ENCODE measurements around the gene C14orf93. TPM values are rescaled to one million over a fixed set of nuclear protein-coding genes. Genes with fewer than 3 reads are reported as not detected.

Gene C14orf93
- total RNA-seq, 1 donor from 2014 or later: 5.5 TPM

GRCh38 chr14:23045419-23046357 lies 35.7 kb upstream of the C14orf93 start:
- DNase-seq: no peak

GRCh38 chr14:23044840-23045239 lies 34.9 kb upstream of the C14orf93 start:
- no peak for DNase-seq

GRCh38 chr14:23043754-23044153 lies 33.8 kb upstream of the C14orf93 start:
- no peak for DNase-seq

- DNase-seq: no peak
These were observed 33.2 kb upstream of the C14orf93 start for GRCh38 chr14:23043145-23043544.

GRCh38 chr14:23042162-23042965 lies 32.4 kb upstream of the C14orf93 start, which contains the start of gene PSMB11:
Gene PSMB11, plus strand, starts transcription at chr14:23042212. Its CDS starts 14 bp downstream, at chr14:23042226.
- no peak for DNase-seq

GRCh38 chr14:23041729-23042128 lies 31.8 kb upstream of the C14orf93 start:
- no peak for DNase-seq

GRCh38 chr14:23040100-23040499 lies 30.2 kb upstream of the C14orf93 start:
- no peak for DNase-seq

- no peak for DNase-seq
These were observed 25.6 kb upstream of the C14orf93 start for GRCh38 chr14:23035303-23036144.

- no peak for DNase-seq
These were observed 24.8 kb upstream of the C14orf93 start, which contains the start of gene PSMB5 for GRCh38 chr14:23034498-23035302. Gene PSMB5, minus strand, starts transcription at chr14:23034900. Its CDS starts 19 bp downstream, at chr14:23034881.

GRCh38 chr14:23033801-23034497 lies 24.0 kb upstream of the C14orf93 start:
- DNase-seq: no peak

- DNase-seq: no peak
These were observed 23.3 kb upstream of the C14orf93 start for GRCh38 chr14:23033251-23033727.

GRCh38 chr14:23030936-23031335 lies 21.0 kb upstream of the C14orf93 start:
- no peak for DNase-seq

GRCh38 chr14:23028799-23029198 lies 18.9 kb upstream of the C14orf93 start:
- DNase-seq: no peak

GRCh38 chr14:23025151-23025814 lies 15.3 kb upstream of the C14orf93 start:
- no peak for DNase-seq

- no peak for DNase-seq
These were observed 14.7 kb upstream of the C14orf93 start for GRCh38 chr14:23024612-23025075.

- DNase-seq: no peak
These were observed 13.8 kb upstream of the C14orf93 start for GRCh38 chr14:23023795-23024152.

GRCh38 chr14:23023022-23023794 lies 13.3 kb upstream of the C14orf93 start:
- DNase-seq: no peak

GRCh38 chr14:23021889-23022442 lies 12.0 kb upstream of the C14orf93 start:
- no peak for DNase-seq

GRCh38 chr14:23021434-23021833 lies 11.5 kb upstream of the C14orf93 start:
- no peak for DNase-seq

Data from occipital lobe (tissue), 2 donors.